GM12878 (cell line): Measurements from ENCODE around the gene DISP3. TPM values are rescaled to one million over a fixed set of nuclear protein-coding genes. Genes with fewer than 3 reads are reported as not detected.

Source experiments
- BACH1 ChIP-seq: fragments of 450-650 bp; IDR thresholded peaks from 2 replicates; pipeline ENCODE4 v1.6.1; 2017; ENCODE audit warnings: mild to moderate bottlenecking, borderline replicate concordance
- HDGF ChIP-seq: fragments of 450-650 bp; IDR thresholded peaks from 2 replicates; pipeline ENCODE4 v1.6.1; 2016; ENCODE audit warnings: antibody characterized with exemption
- HSF1 ChIP-seq: fragments of 150-350 bp; IDR thresholded peaks from 2 replicates; pipeline ENCODE4 v1.6.1; 2014; ENCODE audit warnings: mild to moderate bottlenecking, low read depth, low read length
- IRF4 ChIP-seq: IDR thresholded peaks from 2 replicates; pipeline ENCODE4 v1.6.1; 2011; ENCODE audit warnings: low read depth, low read length
- REST ChIP-seq: IDR thresholded peaks from 2 replicates; pipeline ENCODE4 v1.6.1; 2012; ENCODE audit warnings: mild to moderate bottlenecking, low read depth, low read length
- SMAD1 ChIP-seq: fragments of 450-650 bp; IDR thresholded peaks from 2 replicates; pipeline ENCODE4 v1.6.1; 2018; ENCODE audit warnings: mild to moderate bottlenecking, low read depth; ENCODE audit not compliant: partially characterized antibody
- polyA plus RNA-seq, 11 experiments: library from polyadenylated mRNA; depleted of rRNA in 4 of 11; unstranded in 6 of 11; stranded (reverse) in 5 of 11; fragments of >200 nt; fragmentation: Nextera tagmentation in 4 of 11; fragmentation: Illumina TruSeq in 1 of 11; extraction: Ambion mirVana in 4 of 11; extraction: Trizol in 1 of 11; gene quantifications; 1 replicate in 1 of 11; 2 replicates in 10 of 11; pipeline versions ENCODE4 v1.2.1 to v1.2.3, GENCODE V29; 2011 to 2016; ENCODE audit warnings: inconsistent platforms in 2 of 11, missing spikeins in 2 of 11, low read depth in 1 of 11
- total RNA-seq, 4 experiments: library from RNA; depleted of rRNA in 3 of 4; stranded (reverse); fragments of >200 nt in 3 of 4; fragmentation: Illumina TruSeq in 1 of 4; extraction: Trizol in 1 of 4; gene quantifications; 2 replicates each; pipeline versions ENCODE4 v1.2.1 to v1.2.3, GENCODE V29; 2013 to 2021
- TF ChIP-seq, protein P1 (sequence below): IDR thresholded peaks from 2 replicates; pipeline ENCODE4 v1.6.1; 2011; ENCODE audit warnings: borderline replicate concordance, low read depth, mild to moderate bottlenecking, moderate library complexity, low read length; ENCODE audit not compliant: insufficient read depth, poor library complexity, severe bottlenecking

The DISP3 gene
- total and polyA plus RNA-seq, 10 of the 15 experiments (the other 5 are each of a cell fraction or from before 2014, with no cell fraction given): under 0.01 to 0.18 (median 0.09) TPM; not detected in 2

DNA sequence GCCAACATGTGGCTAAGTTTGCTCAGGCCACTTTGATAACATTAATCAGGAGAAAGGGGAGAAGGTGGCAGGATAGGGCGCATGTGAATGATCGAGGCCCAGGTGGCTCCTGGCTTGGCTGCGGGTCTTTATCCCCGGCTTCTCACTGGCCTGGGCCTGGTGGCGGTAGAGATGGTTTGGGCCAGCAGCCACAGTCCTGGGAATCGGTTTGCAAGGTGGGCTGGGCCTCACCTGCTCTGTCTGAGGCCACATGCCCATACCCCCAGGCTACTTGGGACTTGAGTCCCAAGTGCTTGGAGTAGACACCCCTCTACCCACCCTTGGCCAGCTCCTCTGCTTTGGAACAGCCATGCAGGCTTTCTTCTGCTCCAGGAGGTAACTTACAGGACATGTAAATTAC lies 49.7 kb upstream of the DISP3 start (continued):
- TF ChIP-seq REST (no peak), SMAD1 (no peak), IRF4 (no peak), BACH1 (no peak), HDGF (no peak), HSF1 (no peak)
- TF ChIP-seq, protein P1, sequence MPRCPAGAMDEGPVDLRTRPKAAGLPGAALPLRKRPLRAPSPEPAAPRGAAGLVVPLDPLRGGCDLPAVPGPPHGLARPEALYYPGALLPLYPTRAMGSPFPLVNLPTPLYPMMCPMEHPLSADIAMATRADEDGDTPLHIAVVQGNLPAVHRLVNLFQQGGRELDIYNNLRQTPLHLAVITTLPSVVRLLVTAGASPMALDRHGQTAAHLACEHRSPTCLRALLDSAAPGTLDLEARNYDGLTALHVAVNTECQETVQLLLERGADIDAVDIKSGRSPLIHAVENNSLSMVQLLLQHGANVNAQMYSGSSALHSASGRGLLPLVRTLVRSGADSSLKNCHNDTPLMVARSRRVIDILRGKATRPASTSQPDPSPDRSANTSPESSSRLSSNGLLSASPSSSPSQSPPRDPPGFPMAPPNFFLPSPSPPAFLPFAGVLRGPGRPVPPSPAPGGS: no peak
